Body of pancreas (tissue), 4 donors: ENCODE data around the gene CC2D2B.

Source experiments
- POLR2A ChIP-seq, 3 donors: fragments of 450-650 bp; IDR thresholded peaks; one replicate each; pipeline ENCODE4 v1.6.1; 2016; ENCODE audit warnings: antibody characterized with exemption in 3 of 3, mild to moderate bottlenecking in 2 of 3
- TF ChIP-seq, protein P1 (sequence below), 7 experiments: fragments of 450-650 bp in 4 of 7; fragments of 200-600 bp in 3 of 7; sonication (generic) in 3 of 7; IDR thresholded peaks; one replicate each; pipeline ENCODE4 v1.5.1; 2016 to 2019; ENCODE audit warnings: antibody characterized with exemption in 7 of 7

DNA sequence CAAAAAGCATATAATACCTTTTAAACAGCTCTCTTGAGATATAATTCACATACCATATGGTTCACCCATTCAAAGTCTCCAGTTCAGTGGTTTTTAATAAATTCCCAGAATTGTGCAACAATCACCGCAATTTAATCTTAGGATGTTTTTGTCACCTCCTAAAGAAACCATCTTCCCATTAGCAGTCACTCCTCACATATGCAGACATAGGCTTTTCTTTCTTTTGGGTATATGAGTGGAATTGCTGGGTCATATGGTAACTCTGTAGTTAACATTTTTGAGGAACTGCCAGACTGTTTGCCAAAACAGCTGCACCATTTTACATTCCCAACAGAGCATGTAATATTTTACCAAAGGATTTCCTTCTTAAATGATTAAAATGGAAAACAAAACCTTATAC, 57.0 kb downstream of the CC2D2B start:
- TF ChIP-seq, protein P1, sequence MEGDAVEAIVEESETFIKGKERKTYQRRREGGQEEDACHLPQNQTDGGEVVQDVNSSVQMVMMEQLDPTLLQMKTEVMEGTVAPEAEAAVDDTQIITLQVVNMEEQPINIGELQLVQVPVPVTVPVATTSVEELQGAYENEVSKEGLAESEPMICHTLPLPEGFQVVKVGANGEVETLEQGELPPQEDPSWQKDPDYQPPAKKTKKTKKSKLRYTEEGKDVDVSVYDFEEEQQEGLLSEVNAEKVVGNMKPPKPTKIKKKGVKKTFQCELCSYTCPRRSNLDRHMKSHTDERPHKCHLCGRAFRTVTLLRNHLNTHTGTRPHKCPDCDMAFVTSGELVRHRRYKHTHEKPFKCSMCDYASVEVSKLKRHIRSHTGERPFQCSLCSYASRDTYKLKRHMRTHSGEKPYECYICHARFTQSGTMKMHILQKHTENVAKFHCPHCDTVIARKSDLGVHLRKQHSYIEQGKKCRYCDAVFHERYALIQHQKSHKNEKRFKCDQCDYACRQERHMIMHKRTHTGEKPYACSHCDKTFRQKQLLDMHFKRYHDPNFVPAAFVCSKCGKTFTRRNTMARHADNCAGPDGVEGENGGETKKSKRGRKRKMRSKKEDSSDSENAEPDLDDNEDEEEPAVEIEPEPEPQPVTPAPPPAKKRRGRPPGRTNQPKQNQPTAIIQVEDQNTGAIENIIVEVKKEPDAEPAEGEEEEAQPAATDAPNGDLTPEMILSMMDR (IDR thresholded peaks at IDR 0.05), result no peak
- TF ChIP-seq POLR2A (IDR thresholded peaks at IDR 0.05), result no peak
